SK-N-SH treated with all-trans-retinoic acid at 6 μM for 48 hours (cell line): ENCODE measurements around the gene FLNC.

Experiments used
- TOX ChIP-seq: fragments of 250-450 bp; sonication (Bioruptor Pico); IDR thresholded peaks from 2 replicates; pipeline ENCODE4 v1.8.0; 2021; ENCODE audit warnings: mild to moderate bottlenecking, moderate library complexity, borderline replicate concordance
- ZC3H10 ChIP-seq: fragments of 250-450 bp; sonication (Bioruptor Pico); IDR thresholded peaks from 2 replicates; pipeline ENCODE4 v1.5.1; 2021; ENCODE audit warnings: mild to moderate bottlenecking, moderate library complexity
- ZFP30 ChIP-seq: fragments of 450-650 bp; formaldehyde crosslinking; IDR thresholded peaks from 2 replicates; pipeline ENCODE4 v1.5.0; 2022; ENCODE audit warnings: mild to moderate bottlenecking, moderate library complexity
- TF ChIP-seq, protein P1 (sequence below): fragments of 250-450 bp; sonication (Bioruptor Pico); IDR thresholded peaks from 2 replicates; pipeline ENCODE4 v1.5.1; 2021; ENCODE audit warnings: mild to moderate bottlenecking, moderate library complexity
- TF ChIP-seq, protein P2 (sequence below): fragments of 250-450 bp; sonication (Bioruptor Pico); IDR thresholded peaks from 2 replicates; pipeline ENCODE4 v1.5.1; 2020; ENCODE audit warnings: low read depth, mild to moderate bottlenecking, moderate library complexity

DNA sequence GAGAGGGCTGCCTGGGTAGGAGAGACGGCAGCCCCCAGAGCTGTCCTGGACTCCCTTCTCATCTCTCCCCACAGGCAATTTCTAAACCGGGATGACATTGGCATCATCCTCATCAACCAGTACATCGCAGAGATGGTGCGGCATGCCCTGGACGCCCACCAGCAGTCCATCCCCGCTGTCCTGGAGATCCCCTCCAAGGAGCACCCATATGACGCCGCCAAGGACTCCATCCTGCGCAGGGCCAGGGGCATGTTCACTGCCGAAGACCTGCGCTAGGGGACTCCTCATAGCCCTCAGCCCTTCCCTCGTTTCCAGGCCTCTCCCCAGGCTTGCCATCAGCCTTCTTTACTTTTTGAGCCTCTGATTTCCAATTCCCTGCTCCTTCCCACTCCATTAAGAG is 35.1 kb downstream of the FLNC start:
- TF ChIP-seq ZFP30 (CRISPR knock-in tag) (no peak), ZC3H10 (CRISPR knock-in tag) (no peak), TOX (CRISPR knock-in tag) (no peak)
- TF ChIP-seq, protein P1, sequence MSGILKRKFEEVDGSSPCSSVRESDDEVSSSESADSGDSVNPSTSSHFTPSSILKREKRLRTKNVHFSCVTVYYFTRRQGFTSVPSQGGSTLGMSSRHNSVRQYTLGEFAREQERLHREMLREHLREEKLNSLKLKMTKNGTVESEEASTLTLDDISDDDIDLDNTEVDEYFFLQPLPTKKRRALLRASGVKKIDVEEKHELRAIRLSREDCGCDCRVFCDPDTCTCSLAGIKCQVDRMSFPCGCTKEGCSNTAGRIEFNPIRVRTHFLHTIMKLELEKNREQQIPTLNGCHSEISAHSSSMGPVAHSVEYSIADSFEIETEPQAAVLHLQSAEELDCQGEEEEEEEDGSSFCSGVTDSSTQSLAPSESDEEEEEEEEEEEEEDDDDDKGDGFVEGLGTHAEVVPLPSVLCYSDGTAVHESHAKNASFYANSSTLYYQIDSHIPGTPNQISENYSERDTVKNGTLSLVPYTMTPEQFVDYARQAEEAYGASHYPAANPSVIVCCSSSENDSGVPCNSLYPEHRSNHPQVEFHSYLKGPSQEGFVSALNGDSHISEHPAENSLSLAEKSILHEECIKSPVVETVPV (CRISPR knock-in tag) = no peak
- TF ChIP-seq, protein P2, sequence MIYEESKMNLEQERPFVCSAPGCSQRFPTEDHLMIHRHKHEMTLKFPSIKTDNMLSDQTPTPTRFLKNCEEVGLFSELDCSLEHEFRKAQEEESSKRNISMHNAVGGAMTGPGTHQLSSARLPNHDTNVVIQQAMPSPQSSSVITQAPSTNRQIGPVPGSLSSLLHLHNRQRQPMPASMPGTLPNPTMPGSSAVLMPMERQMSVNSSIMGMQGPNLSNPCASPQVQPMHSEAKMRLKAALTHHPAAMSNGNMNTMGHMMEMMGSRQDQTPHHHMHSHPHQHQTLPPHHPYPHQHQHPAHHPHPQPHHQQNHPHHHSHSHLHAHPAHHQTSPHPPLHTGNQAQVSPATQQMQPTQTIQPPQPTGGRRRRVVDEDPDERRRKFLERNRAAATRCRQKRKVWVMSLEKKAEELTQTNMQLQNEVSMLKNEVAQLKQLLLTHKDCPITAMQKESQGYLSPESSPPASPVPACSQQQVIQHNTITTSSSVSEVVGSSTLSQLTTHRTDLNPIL (CRISPR knock-in tag) = no peak
